Measurements from ENCODE around the gene PDCD6IP.
"Not testable (repeated sequence)": the region's sequence is repeated elsewhere in the genome, so short reads cannot be mapped to it uniquely, and the experiment has no call there.

Gene PDCD6IP

DNA sequence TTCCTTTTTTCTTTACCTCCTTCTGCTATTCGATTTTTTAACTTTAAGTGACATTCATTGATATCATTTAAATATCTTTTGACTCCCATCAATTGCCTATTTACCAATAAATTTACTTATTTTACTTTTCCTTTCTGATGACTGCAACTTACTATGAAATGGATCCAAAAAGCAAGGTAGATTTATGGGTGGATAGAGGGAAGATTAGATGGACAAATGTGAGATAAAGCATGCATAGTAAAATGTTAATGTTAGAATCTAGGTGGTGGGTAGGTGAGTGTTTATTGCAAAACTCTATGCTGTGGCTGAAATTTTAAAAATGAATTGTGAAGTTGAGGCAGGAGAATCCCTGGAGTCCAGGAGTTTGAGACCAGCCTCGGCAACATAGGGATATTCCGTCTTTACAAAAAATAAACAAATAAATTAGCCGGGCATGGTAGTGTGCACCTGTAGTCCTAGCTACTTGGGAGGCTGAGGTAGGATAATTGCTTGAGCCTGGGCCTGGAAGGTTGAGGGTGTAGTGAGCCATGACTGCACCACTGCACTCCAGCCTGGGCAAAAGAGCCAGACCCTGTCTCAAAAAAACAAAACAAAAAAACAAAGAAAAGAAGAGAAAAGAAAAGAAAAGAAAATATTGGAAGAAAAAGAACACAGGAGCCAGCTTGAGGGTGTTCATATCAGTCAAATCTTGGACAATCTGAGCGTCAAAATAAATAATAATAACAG lies 6.1 kb upstream of the PDCD6IP start:
- no peak for DNase-seq

DNA sequence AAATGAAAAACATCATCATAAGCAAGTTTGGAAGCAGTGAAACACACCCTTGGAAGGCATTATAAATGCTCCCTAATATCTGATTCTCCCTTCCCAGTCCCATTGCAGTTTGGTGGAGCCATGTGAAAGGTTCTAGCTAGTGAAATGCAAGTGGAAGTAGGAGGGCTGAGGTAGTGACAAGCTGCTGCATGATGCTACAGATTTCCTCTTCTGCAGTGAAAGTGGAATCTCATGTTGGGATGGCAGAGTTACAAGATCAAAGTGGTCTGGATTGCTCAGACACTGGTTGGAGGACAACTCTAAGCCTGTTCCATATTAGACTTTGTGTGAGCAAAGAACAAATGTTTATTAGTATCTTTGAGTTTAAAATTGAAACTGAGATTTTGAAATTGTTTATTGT lies 3.3 kb upstream of the PDCD6IP start:
- DNase-seq = no peak

DNA sequence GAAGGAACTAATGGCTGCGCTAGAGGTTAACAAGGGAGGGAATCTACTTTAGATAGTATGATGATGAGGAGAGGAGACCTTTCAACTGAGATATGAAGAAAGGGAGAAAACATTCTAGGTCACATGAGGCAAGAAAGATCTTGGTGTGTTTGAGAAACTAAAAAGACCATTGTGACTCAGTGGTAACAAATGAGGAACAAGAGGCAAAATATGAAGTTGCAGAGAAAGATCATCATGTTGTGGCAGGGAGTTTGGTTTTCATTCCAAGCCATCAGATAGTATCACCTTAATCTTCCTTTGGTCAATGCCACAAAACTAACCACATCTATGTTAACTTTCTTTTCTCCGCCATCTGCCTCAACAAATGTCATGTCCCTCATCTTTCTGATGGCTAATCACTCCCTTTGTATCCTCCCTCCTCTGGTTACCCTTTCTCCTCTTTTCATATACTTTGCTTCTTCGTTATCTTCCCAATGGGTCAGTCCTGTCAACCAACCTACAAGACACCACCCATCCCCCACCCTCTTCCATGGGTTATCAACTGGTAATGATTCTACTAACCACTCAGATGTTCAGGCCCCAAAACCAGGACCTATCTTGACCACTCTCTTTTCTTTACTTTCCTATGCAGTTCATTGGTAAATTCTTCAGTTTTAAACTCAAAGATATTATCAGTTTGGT lies 2.4 kb upstream of the PDCD6IP start:
- no peak for DNase-seq

DNA sequence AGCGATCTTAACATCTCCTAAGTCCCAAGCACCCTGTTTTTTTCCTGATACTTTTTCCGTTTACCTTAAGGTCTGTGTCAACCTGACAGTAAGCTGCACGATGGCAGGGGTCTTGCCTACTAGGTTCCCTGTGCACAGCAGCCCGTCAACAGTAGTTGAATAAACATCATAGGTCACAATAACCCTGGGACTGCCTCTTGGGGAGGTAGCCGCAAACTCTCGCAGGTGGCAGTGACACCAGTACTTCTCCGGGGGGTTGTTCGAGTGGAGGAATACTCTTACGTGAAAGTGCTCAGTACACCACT lies 365 bp upstream of the PDCD6IP start:
- DNase-seq = no peak

DNA sequence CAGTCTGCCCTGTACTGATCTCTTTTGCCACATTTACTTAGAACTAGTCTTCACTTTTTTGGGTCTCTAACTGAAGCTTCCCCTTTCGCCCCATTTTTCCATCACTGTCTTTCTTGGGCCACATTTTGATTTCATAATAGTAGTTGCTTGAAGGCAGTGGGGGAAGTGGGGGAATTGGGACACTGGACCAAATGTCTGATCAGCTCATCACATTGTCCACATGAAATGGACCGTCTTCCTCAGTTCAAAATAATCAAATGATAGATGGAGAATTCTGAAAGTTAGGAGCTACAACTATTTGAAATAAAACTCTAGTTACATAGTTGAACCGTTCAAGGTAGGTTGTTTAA lies 747 bp downstream of the PDCD6IP start:
- DNase-seq = no peak

DNA sequence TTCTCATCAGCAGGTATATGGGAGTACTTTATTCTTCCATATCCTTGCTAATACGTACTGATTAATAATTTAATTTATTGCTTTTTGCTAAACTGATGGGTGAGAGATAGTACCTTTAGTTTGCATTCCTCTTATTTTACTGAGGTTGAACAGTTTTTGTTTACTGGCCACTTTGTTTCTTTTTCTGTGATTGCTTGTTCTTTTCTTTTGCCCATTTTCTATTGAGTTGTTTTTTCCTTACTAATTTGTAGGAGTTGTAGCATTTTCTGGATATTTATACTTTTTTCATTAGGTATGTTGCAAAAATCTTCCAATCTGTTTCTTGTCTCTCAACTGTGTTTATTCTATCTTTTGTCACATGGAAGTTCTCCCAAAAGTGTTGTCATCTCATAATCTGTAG lies 4.8 kb downstream of the PDCD6IP start:
- no peak for DNase-seq

DNA sequence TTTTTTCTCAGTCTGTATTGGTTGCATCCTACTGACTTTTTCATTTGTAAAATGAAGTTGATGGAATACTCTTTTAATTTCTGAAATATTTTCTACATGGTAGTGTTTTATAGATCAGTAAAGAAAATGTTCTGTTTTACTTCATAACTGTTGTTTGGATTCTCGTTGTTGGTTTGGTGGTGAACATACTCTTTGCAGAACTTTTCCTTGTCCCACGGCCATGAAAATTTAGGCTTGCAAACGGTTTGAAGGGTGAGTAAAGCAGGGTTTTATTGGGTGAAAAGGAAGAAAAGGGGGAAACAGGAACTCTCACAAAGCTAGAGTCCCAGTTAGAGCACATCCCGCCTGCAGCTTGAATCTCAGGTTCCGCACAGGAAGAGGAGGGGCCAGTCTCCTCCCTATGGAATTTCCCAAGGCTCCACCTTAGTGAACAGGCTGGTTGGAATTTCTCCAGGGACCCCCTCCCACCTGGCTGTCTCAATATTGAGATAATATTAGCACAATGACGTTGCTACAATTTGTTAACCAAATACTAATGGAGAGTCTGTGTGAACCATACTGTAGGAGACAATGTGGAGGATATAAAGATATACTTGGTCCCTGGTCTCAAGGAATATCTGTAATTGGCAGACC lies 5.6 kb downstream of the PDCD6IP start:
- DNase-seq = no peak

DNA sequence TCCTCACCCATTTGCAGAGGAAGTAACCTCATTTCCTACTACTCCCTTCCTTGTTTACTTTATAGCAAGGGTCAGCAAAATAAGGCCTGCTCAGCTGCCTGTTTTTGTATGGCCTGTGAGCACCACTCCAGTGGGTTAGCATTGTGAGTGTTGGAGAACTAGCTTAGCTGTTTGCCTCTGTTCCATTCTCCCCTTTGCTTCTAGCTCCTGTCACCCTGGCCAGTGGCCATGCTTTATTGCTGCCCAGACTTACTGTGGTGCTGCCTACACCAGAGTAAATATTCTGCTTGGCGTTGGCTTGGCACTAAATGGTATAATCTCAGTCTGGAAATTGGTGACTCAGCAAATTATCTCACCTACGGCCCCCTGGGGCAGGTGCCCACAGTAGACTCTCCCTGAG lies 8.8 kb downstream of the PDCD6IP start:
- DNase-seq = no peak

DNA sequence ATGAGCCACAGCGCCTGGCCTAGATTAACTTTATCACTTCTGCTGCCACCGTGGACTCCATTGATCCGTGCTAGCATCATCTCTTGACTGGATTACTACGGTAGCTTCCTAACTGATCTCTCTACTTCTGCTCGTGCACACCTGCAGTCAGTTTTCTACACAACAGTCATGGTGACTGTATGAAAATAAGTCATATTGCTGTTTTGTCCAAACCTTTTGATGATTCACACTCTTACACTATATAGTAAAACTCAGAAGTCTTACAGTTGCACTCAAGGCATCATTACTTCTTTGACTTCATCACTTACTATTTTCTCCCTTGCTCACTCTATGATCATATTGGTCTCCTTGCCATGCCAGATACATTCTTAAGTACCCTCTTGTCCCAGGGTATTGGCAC lies 10.1 kb downstream of the PDCD6IP start:
- DNase-seq = no peak

DNA sequence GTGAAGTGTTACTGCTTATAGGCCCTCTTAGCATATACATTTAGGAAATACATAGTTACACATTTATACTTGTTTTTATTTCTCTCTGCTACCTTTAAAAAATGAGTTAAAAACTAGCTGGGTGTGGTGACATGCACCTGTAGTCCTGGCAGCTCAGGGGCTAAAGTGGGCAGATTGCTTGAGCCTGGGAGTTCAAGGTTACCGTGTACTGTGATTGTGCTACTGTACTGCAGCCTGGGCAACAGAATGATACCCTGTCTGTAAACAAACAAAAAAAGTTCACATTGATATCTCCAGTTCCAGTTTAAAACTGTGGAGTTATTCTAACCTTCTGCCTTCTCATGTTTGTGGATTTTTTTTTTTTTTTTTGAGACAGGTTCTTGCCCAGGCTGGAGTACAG lies 12.1 kb downstream of the PDCD6IP start:
- DNase-seq = no peak

DNA sequence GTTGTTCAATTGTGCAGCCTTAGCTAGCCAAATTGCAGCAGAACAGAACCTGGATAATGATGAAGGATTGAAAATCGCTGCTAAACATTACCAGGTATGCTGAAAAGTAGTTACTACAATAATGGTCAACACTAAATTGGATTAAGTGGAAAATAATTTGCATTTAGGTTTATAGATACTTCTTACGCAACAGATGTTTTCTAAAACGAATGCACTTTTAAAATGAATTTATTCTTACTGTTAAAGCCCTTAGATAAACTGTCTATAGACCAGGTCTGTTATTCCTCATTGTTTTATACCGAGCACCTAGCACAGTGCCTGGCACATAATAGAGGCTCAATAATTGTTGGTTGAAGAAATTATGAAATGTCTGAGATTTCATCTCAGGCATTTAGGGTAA lies 23.6 kb downstream of the PDCD6IP start:
- no peak for DNase-seq

DNA sequence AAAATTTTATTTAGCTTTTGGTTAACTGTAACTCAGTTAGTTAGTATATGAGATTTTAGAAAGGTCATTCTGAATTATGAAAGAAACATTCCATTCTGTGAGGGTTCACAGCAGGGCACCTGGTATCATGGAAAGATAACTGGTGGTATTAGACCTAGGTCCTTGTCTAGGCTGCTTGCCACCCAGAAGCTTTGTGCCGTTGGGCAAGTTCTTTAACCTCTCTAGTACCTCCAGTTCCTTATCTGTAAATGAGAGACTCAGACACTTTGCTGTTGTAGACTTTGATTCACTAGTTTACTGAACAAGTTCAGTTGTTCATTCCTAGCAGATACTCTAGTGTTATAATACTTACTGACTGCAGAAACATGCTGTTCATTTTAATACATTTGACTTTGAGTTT lies 25.4 kb downstream of the PDCD6IP start:
- no peak for DNase-seq

DNA sequence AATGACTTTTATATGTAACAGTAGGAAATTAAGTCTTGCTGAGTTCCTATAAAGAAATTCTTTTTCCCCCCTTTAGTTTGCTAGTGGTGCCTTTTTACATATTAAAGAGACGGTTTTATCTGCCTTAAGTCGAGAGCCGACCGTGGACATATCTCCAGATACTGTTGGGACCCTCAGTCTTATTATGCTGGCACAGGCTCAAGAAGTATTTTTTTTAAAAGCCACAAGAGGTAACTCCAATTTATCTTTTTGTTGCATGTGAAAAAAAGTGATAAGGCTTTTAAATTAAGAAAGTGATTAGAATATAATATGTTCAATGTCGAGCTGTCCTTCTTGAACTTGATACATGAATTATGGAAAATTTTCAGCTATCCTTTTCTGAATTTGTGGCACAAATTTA lies 26.7 kb downstream of the PDCD6IP start:
- no peak for DNase-seq

DNA sequence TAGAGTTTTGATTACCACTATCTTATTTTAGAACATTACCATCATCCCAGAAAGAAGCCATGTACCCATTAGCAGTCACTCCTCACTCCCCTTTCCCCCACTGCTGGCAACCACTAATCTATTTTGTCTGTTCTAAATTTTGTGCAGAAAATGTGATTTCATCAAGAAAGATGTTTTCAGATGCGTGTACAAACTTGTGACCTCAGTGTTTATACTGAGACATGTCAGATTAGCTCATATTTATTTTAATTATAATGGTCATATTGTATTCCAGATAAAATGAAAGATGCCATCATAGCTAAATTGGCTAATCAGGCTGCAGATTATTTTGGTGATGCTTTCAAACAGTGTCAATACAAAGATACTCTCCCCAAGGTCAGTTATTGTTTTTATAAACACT lies 27.8 kb downstream of the PDCD6IP start:
- no peak for DNase-seq

DNA sequence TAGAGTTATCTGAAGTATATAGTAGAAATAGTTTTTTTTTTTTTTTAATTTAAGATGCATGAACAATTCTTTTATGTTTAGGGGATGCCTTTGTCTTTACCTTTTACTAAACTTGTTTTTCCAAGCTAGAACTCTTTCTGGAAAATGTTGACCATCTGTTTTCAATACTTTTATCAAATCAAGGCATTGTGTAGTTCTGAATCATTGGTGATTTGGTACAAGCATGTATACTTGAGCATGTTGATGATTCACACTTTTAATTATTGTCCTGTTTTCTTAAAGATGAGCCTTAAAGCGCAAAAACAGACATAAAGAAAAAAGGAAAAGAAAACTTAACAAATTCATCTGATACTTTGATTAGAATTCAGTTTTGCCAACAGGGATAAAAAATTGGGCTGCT lies 28.3 kb downstream of the PDCD6IP start:
- no peak for DNase-seq

DNA sequence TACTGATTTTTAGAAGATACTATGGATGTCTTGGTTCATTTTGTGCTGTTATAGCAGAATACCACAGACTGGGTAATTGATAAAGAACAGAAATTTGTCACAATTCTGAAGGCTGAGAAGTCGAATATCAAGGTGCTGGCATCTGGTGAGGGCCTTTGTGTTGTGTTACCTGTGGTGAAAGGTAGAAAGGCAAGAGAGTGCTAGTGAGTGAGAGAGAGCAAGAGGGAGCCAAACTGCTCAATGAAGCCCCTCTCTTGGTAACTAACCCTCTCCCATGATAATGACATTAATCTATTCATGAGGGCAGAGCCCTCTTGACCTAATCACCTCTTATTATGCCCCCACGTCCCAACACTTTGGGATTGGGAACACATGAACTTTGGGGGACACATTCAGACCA lies 31.3 kb downstream of the PDCD6IP start:
- DNase-seq = no peak

DNA sequence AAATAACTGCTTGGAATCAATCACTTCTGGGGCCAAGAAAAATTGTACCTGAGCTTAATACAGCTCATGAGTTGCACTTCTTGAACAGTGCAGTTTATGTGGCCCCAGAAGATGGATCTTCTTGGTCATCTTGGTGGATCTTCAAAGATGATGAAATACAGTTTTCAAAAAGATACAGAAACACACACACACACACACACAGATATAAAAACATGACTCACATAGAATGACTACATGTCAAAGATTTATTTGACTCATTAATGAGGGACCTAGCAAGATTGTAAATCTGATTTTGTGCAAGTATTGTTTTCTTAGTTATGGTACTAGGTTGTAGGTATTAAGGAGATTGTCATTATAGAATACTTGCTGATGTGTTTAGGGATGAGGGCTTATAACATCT lies 32.6 kb downstream of the PDCD6IP start:
- DNase-seq = no peak

DNA sequence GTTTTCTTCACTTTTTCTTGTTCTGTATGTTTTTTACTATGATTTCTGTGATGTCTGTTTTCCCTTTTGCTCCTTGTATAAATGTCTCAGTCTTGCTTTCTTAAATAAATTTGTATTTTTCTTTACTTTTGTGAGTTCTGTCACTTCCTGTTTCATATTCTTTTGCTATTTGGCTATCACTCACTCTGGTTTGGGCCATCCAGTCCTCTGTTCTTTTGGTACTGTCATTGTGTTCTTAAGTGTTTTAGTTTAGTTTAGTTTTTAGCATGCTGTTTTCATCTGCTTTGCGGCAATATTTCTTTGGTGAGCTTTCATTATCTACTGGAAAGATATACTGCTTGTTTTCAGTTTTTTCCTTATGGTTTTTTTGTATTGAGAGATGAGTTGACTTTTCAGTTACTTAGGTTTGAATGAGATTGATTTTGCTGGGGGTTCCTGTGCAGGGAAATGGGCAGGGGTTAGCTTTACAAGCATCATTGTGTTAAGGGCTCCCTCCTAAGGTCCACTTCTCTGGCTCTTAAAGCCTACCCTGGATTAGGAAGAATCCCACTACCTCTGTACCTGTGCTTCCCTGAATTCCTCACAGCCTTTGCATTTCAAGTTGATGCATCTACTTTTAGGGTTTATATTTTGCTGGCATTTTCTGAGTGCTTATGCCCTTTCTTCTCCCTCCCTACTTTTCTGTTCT lies 35.1 kb downstream of the PDCD6IP start:
- DNase-seq = no peak

DNA sequence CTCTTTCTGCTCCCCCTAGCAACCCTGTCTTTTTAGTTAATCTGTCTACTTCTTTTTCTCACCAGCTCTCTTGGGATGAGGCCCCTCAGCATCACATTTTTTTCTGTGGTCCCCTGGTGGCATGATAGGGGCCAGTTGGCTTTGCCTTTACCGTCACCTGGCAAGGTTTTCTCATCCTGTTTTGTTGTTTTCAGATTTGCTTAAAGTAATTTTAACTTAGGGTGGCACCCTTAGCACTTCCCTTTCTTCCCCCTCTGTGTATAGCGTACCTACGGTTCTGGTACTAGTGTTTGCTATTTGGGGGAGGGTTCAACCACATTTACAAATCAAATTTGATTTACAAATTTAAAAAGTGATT lies 35.6 kb downstream of the PDCD6IP start:
- DNase-seq = no peak

DNA sequence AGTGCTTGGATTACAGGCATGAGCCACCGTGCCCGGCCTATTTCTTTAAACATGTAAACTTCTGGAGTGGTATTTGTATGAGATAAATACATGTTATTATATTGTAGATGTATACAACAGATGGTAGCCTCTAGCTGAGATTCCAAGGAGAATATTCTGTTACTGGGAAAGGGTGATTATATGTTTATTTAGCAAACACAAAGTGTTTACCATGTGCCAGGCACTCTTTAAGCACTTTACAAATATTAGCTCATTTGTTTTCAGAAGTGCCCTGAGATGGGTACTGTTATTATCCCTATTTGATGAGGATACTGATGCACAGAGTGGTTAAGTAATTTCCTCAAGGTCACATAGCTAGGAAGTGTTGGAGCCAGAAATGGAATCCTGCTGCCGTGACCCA lies 38.8 kb downstream of the PDCD6IP start:
- not testable (repeated sequence) for DNase-seq

DNA sequence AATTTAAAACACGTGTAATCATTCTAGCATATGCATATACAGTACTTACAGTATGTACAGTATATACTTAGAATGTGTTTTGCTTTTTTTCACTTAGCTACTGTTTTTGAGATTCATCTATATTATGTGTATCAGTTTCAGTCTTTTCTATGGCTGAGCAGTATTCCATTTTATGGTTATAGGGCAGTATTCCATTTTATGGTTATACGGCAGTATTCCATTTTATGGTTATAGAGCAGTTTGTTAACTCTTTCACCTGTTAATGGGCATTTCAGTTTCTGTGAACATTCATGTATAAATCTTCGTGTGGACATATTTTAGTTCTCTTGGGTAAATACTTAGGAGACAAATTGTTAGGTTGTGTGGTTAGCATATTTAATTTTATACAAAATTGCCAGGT lies 40.9 kb downstream of the PDCD6IP start:
- DNase-seq = no peak

DNA sequence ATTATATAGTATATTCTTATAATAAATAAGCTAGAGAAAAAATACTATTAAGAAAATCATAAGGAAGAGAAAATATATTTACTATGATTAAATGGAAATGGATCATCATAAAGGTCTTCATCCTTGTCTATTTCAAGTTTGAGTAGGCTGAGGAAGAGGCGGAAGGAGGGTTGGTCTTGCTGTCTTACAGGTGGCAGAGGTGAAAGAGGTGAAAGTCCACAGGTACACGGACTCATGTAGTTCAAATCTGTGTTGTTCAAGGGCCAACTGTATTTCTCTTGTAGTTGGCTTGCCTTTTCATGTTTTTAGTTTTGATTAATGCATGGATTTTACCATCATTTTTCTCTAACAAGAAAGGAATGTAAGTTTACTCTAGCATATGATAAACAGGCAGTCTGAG lies 41.7 kb downstream of the PDCD6IP start:
- DNase-seq = no peak

DNA sequence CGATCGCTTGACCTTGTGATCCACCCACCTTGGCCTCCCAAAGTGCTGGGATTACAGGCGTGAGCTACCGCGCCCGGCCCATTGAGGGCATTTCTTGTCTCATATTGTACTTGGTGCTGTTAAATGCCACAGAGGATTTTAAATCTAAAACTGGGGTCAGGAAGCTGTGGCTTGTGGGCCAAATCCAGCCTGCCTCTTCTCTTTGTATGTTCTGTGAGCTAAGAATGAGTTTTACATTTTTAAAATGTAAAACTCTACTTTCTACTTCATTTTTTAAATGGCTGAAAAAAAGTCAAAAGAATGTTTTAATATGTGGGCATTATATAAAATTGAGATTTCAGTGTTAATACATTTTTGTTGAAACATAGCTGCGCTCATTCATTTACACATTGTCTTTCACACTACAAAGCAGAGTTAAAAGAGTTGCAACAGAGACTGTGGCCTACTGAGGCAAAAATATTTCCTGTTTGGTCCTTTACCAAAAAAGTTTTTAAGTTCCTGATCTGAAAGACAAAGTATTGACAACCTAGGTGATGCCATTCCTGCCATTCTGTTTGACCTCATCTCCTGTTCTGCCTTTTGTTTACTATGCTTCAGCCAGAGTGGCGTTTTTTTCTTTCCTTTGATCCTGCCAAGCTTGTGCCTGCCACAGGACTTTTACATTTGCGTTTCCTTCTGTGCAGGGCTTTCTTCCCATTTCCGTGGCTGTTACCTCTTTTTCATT lies 50.4 kb downstream of the PDCD6IP start:
- peak in 1 of 2 donors; percentile 7 for DNase-seq

DNA sequence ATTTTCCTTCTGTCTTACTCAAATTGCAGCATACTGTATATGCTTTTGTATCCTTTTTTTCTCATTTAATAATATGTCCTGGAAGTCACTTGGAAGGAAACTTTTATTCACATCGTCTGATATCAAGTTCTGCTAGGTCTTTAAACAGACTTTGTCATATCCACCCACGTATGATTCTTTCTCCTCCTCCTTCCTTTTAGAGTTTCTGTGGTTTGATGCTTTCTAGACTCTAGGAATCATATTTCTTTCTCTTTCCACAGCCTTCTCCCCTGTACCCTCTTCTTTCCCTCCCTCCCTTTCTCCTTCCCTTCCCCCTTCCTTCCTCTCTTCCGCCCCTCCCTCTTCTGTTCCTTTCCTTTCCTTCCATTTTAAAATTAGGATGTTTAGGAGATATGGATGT lies 52.2 kb downstream of the PDCD6IP start:
- DNase-seq = not testable (repeated sequence)
